Measurements from ENCODE around the gene LRCH1.

DNA sequence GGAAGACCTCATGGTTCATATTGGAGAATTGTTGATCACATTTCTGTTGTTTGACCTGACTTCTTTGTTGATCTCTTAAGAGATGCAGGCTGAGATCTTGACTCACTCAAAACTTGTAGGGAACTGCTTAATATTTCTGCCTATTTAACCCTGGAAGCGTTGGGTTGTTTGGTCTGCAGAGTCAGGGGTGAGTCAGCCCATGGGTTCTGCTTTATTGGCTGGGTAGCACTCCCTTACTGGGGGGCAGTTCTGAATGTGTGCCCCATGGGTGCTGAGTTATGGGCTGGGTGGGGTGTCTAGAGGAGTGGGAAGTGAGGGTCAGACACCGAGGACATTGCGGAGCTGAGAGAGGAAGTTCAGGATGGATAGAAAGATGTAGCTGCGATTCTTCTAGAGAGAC lies 87.9 kb downstream of the LRCH1 start:
- TF ChIP-seq POLR2A (IDR thresholded peaks at IDR 0.05) (no peak), POLR2AphosphoS5 (IDR thresholded peaks at IDR 0.05) (no peak)
- TF ChIP-seq, protein P1, sequence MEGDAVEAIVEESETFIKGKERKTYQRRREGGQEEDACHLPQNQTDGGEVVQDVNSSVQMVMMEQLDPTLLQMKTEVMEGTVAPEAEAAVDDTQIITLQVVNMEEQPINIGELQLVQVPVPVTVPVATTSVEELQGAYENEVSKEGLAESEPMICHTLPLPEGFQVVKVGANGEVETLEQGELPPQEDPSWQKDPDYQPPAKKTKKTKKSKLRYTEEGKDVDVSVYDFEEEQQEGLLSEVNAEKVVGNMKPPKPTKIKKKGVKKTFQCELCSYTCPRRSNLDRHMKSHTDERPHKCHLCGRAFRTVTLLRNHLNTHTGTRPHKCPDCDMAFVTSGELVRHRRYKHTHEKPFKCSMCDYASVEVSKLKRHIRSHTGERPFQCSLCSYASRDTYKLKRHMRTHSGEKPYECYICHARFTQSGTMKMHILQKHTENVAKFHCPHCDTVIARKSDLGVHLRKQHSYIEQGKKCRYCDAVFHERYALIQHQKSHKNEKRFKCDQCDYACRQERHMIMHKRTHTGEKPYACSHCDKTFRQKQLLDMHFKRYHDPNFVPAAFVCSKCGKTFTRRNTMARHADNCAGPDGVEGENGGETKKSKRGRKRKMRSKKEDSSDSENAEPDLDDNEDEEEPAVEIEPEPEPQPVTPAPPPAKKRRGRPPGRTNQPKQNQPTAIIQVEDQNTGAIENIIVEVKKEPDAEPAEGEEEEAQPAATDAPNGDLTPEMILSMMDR (IDR thresholded peaks at IDR 0.05): no peak
